Activated T-cell treated with anti-CD3 and anti-CD28 coated beads, Interleukin-2, amount 50 U/mL, for 24 hours (primary cell): ENCODE measurements around the gene FOCAD.

ENCODE experiments used
- DNase-seq: peaks from one replicate; pipeline ENCODE4 v3.0.0-alpha.2; 2020
- H3K27ac Mint-ChIP-seq: 2 replicates; pipeline ENCODE4 v1.8.0; 2020; ENCODE audit warnings: mild to moderate bottlenecking, mixed read lengths
- H3K27me3 Mint-ChIP-seq: 2 replicates; pipeline ENCODE4 v1.8.0; 2020; ENCODE audit warnings: mixed read lengths
- H3K36me3 Mint-ChIP-seq: 2 replicates; pipeline ENCODE4 v1.8.0; 2020; ENCODE audit warnings: low read depth, mixed read lengths
- H3K4me1 Mint-ChIP-seq: 2 replicates; pipeline ENCODE4 v1.8.0; 2020; ENCODE audit warnings: low read depth, mixed read lengths
- H3K4me3 Mint-ChIP-seq: 2 replicates; pipeline ENCODE4 v1.8.0; 2020; ENCODE audit warnings: mild to moderate bottlenecking, moderate library complexity, mixed read lengths
- H3K9me3 Mint-ChIP-seq: 2 replicates; pipeline ENCODE4 v1.8.0; 2020; ENCODE audit warnings: mixed read lengths

The FOCAD gene

GRCh38 chr9:20784196-20784595, 100.1 kb downstream of the FOCAD start:
- Mint-ChIP-seq H3K27me3 (no peaks in the 10 kb centered on the region), H3K4me3 (no peak overlapping the region), H3K27ac (no peak overlapping the region), H3K9me3 (no peaks in the 10 kb centered on the region), H3K36me3 (peaks cover 19% of the 10 kb centered on the region), H3K4me1 (no peaks in the 10 kb centered on the region)
- no peak for DNase-seq

- Mint-ChIP-seq H3K27me3 (no peaks in the 10 kb centered on the region), H3K27ac (no peak overlapping the region), H3K9me3 (no peaks in the 10 kb centered on the region), H3K36me3 (peaks cover 28% of the 10 kb centered on the region), H3K4me3 (no peak overlapping the region), H3K4me1 (no peaks in the 10 kb centered on the region)
- no peak for DNase-seq
Observed at GRCh38 chr9:20786807-20787206, 102.7 kb downstream of the FOCAD start.

- no peak overlapping the region for H3K4me3 Mint-ChIP-seq
- H3K27ac Mint-ChIP-seq = no peak overlapping the region
- H3K4me1 Mint-ChIP-seq = no peaks in the 10 kb centered on the region
- no peak for DNase-seq
- H3K36me3 Mint-ChIP-seq = peaks cover 29% of the 10 kb centered on the region
- H3K27me3 Mint-ChIP-seq = no peaks in the 10 kb centered on the region
- H3K9me3 Mint-ChIP-seq = no peaks in the 10 kb centered on the region
Observed at GRCh38 chr9:20788526-20789451, 104.7 kb downstream of the FOCAD start.

- H3K9me3 Mint-ChIP-seq = no peaks in the 10 kb centered on the region
- H3K36me3 Mint-ChIP-seq = peaks cover 35% of the 10 kb centered on the region
- no peak overlapping the region for H3K4me3 Mint-ChIP-seq
- H3K4me1 Mint-ChIP-seq = no peaks in the 10 kb centered on the region
- no peaks in the 10 kb centered on the region for H3K27me3 Mint-ChIP-seq
- no peak overlapping the region for H3K27ac Mint-ChIP-seq
- no peak for DNase-seq
Observed at GRCh38 chr9:20790721-20791120, 106.7 kb downstream of the FOCAD start.

- no peak overlapping the region for H3K4me3 Mint-ChIP-seq
- no peaks in the 10 kb centered on the region for H3K27me3 Mint-ChIP-seq
- no peaks in the 10 kb centered on the region for H3K9me3 Mint-ChIP-seq
- no peak for DNase-seq
- no peak overlapping the region for H3K27ac Mint-ChIP-seq
- H3K4me1 Mint-ChIP-seq = no peaks in the 10 kb centered on the region
- H3K36me3 Mint-ChIP-seq = peaks cover 40% of the 10 kb centered on the region
Observed at GRCh38 chr9:20791682-20792081, 107.6 kb downstream of the FOCAD start.

- Mint-ChIP-seq H3K4me1 (peaks cover 5% of the 10 kb centered on the region), H3K36me3 (no peaks in the 10 kb centered on the region), H3K27me3 (no peaks in the 10 kb centered on the region), H3K4me3 (no peak overlapping the region), H3K9me3 (no peaks in the 10 kb centered on the region), H3K27ac (no peak overlapping the region)
- DNase-seq = no peak
Observed at GRCh38 chr9:20804489-20805250, 120.6 kb downstream of the FOCAD start.

- Mint-ChIP-seq H3K4me1 (peaks cover 6% of the 10 kb centered on the region), H3K9me3 (no peaks in the 10 kb centered on the region), H3K27me3 (no peaks in the 10 kb centered on the region), H3K4me3 (no peak overlapping the region), H3K27ac (no peak overlapping the region), H3K36me3 (no peaks in the 10 kb centered on the region)
- DNase-seq = no peak
Observed at GRCh38 chr9:20805766-20806165, 121.7 kb downstream of the FOCAD start.

GRCh38 chr9:20808002-20808401, 123.9 kb downstream of the FOCAD start:
- H3K4me3 Mint-ChIP-seq = no peak overlapping the region
- H3K27me3 Mint-ChIP-seq = no peaks in the 10 kb centered on the region
- DNase-seq = no peak
- H3K36me3 Mint-ChIP-seq = no peaks in the 10 kb centered on the region
- H3K4me1 Mint-ChIP-seq = peaks cover 7% of the 10 kb centered on the region
- H3K27ac Mint-ChIP-seq = no peak overlapping the region
- no peaks in the 10 kb centered on the region for H3K9me3 Mint-ChIP-seq

- peaks cover 7% of the 10 kb centered on the region for H3K4me1 Mint-ChIP-seq
Observed at GRCh38 chr9:20811872-20812271, 127.8 kb downstream of the FOCAD start.

GRCh38 chr9:20815923-20816703, 132.1 kb downstream of the FOCAD start:
- no peak for DNase-seq
- Mint-ChIP-seq H3K4me3 (no peak overlapping the region), H3K27ac (no peak overlapping the region), H3K4me1 (peaks cover 3% of the 10 kb centered on the region), H3K9me3 (no peaks in the 10 kb centered on the region), H3K36me3 (peaks cover 9% of the 10 kb centered on the region), H3K27me3 (no peaks in the 10 kb centered on the region)

More at GRCh38 chr9:20811872-20812271, 127.8 kb downstream of the FOCAD start:
- H3K9me3 Mint-ChIP-seq = no peaks in the 10 kb centered on the region
- no peak for DNase-seq
- H3K4me3 Mint-ChIP-seq = no peak overlapping the region
- H3K27me3 Mint-ChIP-seq = no peaks in the 10 kb centered on the region
- H3K36me3 Mint-ChIP-seq = no peaks in the 10 kb centered on the region
- H3K27ac Mint-ChIP-seq = no peak overlapping the region

- H3K9me3 Mint-ChIP-seq = no peaks in the 10 kb centered on the region
- no peak for DNase-seq
- no peak overlapping the region for H3K4me3 Mint-ChIP-seq
- peaks cover 54% of the 10 kb centered on the region for H3K36me3 Mint-ChIP-seq
- peaks cover 3% of the 10 kb centered on the region for H3K4me1 Mint-ChIP-seq
- no peaks in the 10 kb centered on the region for H3K27me3 Mint-ChIP-seq
- H3K27ac Mint-ChIP-seq = no peak overlapping the region
Observed at GRCh38 chr9:20823051-20823450, 139.0 kb downstream of the FOCAD start.

GRCh38 chr9:20831028-20831427, 147.0 kb downstream of the FOCAD start:
- Mint-ChIP-seq H3K36me3 (peaks cover 38% of the 10 kb centered on the region), H3K4me3 (no peak overlapping the region), H3K27ac (no peak overlapping the region), H3K27me3 (no peaks in the 10 kb centered on the region), H3K4me1 (peaks cover 8% of the 10 kb centered on the region), H3K9me3 (no peaks in the 10 kb centered on the region)
- no peak for DNase-seq

- Mint-ChIP-seq H3K27ac (no peak overlapping the region), H3K27me3 (no peaks in the 10 kb centered on the region), H3K4me3 (no peak overlapping the region), H3K36me3 (peaks cover 24% of the 10 kb centered on the region), H3K9me3 (no peaks in the 10 kb centered on the region), H3K4me1 (peaks cover 8% of the 10 kb centered on the region)
- DNase-seq = no peak
Observed at GRCh38 chr9:20832775-20833174, 148.7 kb downstream of the FOCAD start.
